GM12891 (cell line): Measurements from ENCODE around the gene DNAI4.
"Not testable (repeated sequence)": the region's sequence is repeated elsewhere in the genome, so short reads cannot be mapped to it uniquely, and the experiment has no call there.

Experiments used
- POLR2AphosphoS5 ChIP-seq: IDR thresholded peaks from 2 replicates; pipeline ENCODE4 v1.6.1; 2011; ENCODE audit warnings: low read depth, low read length, control low read depth
- TAF1 ChIP-seq: IDR thresholded peaks from 2 replicates; pipeline ENCODE4 v1.6.1; 2011; ENCODE audit warnings: low read depth, low read length, control low read depth

DNA sequence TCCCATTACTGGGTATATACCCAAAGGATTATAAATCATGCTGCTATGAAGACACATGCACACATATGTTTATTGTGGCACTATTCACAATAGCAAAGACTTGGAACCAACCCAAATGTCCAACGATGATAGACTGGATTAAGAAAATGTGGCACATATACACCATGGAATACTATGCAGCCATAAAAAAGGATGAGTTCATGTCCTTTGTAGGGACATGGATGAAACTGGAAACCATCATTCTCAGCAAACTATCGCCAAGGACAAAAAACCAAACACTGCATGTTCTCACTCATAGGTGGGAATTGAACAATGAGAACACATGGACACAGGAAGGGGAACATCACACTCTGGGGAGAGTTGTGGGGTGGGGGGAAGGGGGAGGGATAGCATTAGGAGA, 138.9 kb downstream of the DNAI4 start:
- not testable (repeated sequence) for TF ChIP-seq POLR2AphosphoS5, TAF1
